HG03571 (cell line): Measurements from ENCODE around the gene VMO1.

Source experiments
- ATAC-seq: cut with Tn5 transposase; IDR thresholded peaks from one replicate; pipeline ENCODE4 v1.9.1; 2021; ENCODE audit not compliant: unreplicated experiment

VMO1 gene

DNA sequence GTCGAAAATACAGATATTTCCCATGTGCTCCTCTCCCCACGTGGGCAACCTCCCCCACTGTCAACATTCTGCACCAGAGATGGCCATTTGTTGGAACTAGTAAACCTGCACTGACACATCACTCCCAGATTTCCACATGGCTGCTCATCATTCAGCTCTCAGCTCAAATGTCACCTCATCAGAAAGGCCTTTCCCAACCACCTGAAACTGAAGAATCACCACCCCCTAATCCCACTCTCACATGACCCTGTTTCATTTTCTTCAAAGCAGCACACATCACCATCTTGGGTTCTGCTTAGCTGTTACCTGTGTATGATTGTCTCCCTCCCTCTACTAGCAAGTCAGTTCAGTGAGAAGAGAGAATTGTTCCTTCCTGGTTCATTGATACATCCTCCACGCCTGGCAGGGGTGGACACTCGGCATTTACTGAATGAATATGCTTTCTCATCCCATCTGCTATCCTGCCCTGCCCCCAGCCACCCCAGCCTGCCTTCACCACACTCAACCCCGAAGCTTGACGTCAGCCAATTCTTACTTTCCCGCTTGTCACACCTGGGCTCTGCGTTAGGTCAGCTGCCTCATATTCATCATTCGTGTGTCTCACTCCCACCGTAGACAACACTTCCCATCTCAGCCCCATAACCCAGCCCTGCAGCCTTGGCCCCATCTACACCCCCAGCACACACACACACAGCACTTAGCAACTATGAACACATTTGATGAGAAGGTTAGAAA, 14.5 kb upstream of the VMO1 start:
- no peak for ATAC-seq

DNA sequence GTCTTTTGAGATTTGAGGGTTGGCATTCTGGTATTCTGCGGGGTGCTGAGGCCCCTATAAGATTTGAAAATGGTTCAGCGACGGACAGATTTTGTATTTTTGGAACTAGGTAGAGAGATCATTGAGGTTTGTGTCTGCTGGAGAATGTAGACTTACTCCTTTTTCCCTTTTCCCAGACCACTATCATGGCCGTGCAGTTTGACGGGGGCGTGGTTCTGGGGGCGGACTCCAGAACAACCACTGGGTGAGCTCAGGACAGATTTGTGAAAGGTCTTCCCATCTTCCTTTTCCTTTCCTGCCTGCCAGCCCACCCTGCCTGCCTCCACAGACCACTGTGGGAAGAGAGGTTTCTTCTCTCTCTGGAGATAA, 10.4 kb upstream of the VMO1 start:
- ATAC-seq = no peak

DNA sequence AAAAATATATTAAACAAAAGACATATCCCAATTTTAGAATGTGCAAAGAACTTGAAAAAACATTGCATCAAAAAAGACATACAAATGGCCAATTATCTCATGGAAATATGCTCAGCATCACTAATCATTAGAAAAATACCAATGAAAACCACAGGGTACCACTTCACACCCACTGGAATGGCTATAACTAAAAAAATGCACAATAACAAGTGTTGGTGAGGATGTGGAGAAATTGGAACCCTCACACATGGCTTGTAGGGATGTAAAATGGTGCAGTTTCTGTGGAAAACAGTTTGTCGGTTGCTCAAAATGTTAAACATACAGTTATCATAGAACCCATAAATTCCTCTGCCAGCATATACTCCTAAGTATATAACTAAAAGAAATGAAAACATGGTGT, 9.0 kb upstream of the VMO1 start:
- no peak for ATAC-seq

DNA sequence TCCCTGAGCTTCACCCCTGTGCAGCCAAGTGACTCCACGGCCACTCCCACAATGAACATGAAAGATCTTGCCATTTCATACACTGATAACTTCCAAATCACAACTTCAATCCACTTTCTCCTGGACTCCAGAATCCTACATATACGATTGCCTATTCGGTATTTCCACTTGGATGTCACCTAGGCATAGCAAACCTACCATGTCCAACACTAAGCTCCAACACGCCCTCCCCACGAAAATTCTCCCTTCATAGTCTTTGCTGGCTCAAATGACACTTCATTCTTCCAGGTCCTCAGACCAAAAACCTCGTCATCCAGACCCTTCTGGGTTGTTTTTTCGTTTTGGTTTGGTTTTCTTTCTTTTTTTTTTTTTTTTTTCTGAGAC, 4.5 kb upstream of the VMO1 start:
- no peak for ATAC-seq

DNA sequence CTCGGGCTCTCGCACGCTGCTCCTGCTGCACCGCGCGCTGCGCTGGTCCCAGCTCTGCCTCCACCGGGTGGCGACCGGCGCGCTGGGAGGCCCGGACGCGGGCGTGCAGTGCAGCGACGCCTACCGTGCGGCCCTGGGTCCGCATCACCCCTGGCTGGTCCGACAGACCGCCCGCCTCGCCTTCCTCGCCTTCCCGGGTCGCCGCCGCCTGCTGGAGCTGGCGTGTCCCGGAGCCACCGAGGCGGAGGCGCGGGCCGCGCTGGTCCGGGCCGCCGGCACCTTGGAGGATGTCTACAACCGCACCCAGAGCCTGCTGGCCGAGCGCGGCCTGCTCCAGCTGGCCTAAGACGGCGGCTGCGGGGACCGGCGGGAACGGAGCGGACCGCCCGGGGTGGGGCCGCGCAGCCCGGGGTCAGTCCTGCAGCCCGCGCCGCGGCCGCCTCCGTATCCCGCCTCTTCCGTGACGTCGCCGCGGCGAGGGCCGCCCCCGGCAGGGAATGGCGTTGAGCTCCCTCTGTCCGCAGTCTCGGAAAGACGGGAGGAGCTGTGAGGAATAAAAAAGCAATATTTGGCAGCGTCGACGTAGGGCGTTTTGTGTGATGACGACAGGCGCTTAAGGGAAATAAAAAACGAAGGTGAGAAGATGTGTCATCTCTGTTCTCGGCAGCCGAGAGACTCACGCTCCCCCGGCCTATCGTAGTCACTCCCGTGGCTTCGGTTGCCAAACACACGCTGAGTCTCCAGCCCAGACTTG, 4.0 kb upstream of the VMO1 start:
- no peak for ATAC-seq

DNA sequence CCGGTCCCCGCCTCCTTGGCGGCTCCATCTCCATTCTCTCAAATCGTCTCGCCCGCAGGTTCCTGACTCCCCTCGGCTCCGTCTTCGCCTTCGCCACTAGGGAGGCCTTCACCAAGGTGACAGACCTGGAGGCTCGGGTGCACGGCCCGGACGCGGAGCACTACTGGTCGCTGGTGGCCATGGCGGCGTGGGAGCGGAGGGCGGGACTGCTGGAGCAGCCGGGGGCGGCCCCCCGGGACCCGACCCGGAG, 3.5 kb upstream of the VMO1 start:
- no peak for ATAC-seq

DNA sequence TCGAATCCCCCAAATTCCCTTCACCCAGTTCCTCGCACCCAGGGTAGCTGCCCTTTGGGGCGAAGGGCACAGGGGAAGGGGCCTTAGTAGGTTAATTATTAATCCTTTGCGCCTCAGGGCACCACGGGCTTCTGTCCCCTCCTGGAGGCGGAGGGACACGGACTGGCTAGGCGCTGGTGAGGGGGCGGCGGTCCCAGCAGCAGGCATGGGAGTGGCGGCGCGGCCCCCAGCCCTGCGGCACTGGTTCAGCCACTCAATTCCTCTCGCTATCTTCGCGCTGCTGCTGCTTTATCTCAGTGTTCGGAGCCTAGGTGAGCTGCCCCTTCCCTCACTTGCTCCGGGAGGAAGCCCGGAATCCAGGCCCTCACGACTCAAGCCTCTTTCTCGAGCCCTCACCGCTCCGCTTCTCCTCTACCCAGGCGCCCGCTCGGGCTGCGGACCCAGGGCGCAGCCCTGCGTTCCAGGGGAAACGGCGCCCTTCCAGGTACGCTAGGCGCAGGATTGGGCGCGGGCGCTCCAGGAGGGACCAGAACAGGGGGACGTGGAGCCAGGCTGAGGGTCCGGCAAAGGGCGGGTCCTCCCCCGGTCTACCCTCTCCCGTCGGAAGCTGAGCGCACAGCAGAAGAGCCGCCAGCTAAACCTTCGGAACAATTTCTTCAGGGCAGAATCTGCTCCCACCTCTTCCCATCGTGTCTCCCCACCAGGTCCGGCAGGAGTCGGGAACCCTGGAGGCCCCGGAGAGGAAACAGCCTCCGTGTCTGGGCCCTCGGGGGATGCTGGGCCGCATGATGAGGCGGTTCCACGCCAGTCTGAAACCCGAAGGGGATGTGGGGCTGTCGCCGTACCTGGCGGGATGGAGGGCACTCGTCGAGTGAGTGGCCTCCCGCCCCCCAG, 2.9 kb upstream of the VMO1 start, which contains the start of gene GLTPD2:
TSS of gene GLTPD2 (plus strand) at position 158 of the 894 bp plus-strand sequence. CDS start at position 206, 48 bp downstream.
- ATAC-seq = no peak

DNA sequence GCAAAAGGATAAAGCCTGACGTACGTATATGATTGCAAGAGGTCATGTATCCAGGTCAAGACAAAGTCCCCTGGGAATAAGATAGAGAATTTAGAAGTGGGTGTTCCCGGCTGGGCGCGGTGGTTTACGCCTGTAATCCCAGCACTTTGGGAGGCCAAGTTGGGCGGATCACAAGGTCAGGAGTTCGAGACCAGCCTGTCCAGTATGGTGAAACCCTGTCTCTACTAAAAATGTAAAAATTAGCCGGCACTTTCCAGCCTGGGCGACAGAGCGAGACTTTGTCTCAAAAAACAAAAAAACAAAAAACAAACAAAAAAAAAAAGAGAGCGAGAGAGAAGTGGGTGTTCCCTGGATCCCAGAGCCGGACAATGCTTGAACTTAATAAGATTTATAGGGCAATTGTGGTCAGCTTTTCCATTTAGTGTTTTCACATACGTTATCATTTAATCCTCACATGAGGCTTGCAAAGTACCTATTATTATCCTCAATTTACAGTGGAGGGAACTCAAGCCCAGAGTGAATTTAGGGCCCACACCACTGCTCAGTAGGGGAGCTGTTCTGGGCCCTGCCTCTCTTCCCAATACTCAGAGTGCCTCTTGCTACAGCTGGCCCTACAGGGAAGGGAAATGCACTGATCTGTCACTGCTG, 2.1 kb upstream of the VMO1 start:
- no peak for ATAC-seq

DNA sequence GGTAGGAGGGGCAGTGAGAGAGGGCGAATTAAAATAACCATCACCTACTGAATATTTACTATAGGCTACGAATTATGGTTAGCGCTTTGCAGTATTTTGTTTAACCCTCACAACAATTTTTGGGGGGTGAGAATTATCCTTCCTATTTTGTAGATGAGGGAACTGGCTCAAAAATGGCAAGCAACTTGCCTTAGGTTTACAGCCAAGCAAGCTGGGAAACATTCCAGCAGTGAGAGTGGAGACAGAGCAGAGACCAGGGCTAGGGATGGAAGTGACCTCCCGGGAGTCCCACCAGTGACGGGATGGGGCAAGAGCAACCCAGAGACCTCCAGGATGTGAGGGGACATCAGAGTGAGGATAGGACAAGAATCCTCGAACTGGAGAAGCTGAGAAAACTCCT, 352 bp upstream of the VMO1 start:
- no peak for ATAC-seq

DNA sequence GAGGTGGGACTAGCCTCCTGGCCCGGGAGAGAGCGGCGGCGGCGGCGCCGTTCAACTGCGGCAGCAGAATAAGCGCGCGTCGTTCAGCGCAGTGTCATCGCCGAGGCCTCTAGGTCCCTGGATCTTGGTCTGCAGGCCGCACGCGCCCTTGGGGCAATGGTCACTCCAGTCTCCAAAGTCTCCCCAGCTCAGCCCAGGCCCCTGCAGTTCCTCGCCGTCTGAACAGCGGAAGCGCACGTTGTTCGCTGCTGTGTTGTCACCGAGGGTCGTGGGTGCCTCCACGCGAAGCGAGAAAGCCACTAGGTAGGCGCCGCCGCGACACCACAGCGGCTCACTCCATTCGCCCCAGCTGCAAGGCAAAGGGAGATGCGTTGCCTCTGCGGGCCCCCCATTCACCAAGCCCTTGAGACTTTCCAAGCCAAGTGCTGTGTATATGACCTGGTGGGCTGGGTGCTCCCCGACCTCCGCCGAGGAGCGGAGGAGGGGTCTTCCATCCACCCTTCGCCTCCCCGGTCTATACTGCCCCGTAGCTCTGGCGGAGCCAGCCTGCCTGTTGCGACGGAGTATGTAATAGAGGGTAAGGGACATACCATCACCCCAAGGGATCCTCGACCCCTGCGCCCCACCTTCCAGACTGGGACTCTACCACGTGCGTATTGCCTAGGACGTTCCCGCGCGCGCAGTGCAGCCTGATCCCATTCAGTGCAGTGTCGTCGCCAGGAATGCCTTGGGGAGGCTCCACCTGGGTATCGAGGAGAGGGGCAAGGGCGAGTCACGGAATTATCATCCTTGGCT, 656 bp downstream of the VMO1 start:
- ATAC-seq = no peak

DNA sequence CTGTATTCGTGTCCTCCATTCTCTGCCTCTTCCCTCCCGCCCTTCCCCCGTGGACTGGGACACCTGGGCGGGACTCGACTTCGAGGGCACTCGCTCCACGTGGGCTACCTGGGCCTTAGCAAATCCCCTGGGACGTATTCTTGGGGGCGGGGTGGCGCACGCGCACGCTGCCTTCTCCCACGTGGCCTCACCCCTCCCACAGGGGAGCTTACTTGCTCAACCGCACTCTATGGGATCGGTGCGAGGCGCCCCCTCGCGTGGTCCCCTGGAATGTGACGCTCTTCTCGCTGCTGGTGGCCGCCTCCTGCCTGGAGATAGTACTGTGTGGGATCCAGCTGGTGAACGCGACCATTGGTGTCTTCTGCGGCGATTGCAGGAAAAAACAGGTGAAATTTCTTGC, 3.5 kb downstream of the VMO1 start:
- ATAC-seq = no peak

DNA sequence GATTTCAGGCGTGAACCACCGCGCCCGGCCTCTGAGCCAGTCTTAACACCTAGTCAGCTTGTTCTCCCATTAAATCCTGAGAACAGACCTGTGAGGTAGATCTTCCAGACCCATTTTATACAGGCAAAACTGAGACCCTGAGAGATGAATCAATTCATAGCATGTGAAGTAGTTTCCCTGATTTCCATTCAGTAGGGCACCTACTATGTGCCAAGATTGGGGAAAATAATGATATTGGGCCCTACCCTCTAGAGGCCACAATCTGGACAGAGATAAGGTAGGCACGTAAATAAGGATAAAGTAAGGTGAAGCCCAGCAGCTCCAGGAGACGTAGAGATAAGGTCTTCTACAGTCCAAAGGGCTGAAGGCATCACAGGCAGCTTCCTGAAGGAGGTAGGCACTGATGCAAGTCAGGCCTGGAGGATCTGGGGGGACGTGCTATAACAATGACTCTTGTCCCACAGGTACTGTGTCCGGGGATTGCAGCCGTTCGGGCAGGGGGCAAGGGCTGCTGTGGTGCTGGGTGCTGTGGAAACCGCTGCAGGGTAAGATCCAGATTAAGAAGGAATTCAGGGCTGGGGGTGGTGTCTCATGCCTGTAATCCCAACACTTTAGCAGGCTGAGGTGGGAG, 5.7 kb downstream of the VMO1 start:
- ATAC-seq = no peak

DNA sequence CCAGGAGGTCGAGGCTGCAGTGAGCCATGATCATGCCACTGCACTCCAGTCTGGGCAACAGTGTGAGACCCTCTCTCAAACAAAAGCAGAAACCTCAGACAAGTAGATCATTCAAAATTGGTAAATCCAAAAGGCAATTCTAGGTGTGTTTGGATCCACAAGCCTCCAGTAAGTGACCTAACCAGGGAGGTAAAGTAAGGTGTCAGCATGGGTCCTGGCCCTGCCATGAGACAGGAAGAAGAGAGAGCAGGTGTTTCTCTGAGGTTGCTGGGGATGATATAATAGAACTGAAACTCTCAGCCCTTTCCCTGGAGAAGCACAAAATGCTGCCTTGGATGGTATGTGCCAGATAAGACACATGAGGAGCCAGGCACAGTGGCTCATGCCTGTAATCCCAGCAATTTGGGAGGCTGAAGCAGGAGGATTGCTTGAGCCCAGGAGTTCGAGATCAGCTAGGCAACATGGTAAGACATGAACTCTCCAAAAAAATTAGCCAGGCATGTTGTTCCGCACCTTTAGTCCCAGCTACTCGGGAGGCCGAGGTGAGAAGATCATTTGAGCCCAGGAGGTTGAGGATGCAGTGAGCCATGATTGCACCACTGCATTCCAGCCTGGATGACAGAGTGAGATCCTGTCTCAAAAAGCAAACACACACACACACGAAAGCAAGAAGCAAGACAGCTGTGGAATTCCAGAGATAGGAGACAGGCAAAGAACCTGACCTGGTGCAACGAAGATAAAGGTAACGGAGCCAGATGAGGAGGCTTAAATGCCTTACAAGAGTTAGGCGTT, 8.0 kb downstream of the VMO1 start:
- ATAC-seq = no peak

DNA sequence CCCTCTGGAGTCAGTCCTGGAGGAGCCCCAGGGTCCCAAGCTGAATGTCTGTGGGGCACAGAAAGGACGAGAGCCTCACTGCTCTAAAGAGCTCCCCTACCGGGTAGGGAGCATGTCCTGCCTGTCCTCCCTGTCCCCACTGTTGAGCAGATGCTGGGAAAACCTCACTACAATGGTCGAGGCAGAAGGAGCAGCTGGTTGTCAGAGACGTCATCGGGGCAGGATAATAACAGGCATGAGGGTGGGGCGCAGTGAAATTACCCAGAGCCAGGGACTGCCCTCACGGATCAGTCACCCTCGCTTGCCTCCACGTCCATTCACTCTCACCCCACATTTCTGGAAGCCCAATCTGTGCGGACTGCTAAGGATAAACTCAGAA, 13.9 kb downstream of the VMO1 start:
- no peak for ATAC-seq

DNA sequence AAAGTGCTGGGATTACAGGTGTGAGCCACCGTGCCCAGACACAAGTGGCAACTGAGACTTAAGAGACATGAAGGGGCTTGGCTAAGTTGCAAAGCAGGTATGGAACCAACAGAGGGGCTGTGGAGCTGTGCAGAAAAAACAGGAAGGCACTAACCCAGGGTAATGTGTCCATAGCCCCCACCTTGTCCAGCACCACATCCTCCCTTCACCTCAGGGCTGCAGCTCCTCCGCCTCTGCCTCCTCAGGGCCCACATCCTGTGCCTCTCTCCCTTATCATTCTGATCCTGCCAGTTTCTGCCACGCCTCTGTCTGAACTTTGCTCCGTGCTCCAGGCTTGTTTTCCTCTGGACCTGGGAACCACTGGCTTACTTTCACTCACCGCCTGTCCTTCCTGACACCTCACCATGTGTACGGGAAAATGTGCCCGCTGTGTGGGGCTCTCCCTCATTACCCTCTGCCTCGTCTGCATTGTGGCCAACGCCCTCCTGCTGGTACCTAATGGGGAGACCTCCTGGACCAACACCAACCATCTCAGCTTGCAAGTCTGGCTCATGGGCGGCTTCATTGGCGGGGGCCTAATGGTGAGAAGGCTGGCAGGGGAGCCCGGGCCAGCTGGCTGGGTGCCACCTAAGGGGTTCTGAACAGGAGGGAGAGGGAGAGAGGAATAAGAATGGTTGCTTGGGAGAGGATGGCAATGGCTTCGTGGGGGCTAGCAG, 14.5 kb downstream of the VMO1 start, which contains the start of gene TM4SF5:
TSS of gene TM4SF5 (plus strand) at position 368 of the 716 bp plus-strand sequence. CDS start at position 405, 37 bp downstream.
- no peak for ATAC-seq

DNA sequence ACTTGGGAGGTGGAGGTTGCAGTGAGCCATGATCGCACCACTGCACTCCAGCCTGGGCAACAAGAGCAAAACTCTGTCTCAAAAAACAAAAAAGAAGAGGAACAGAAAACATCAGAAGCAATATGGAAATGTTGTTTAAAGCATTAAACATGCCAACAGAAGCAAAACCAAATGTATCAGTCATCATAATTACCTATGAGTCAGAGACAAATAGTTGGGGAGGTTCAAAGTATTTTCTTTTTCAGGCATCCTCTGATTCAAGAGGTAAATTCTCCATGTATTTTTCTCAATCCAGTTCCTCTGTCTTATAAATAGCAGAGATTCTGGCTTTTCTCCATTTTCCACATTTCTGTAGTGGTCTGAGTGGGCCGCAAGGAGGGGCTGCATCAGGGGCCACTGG, 16.5 kb downstream of the VMO1 start:
- no peak for ATAC-seq

DNA sequence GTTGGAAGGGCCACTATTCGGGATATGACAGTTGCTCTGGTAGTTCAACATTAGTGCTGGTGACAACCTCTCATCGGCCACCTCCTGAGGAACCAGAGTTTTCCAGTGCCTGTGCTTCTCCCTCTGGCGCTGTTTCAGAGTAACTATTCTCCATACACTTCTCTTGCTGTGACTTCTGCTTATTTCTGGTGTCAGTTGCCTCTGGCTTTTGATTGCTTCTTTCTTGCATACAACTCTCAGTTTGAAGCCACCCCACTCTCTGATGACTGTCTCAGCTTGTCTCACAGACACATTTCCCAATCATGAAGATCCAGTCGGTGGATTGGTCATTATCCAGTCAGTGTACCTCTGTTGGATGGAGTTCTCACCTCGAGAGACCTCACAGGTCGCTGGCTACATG, 17.9 kb downstream of the VMO1 start:
- no peak for ATAC-seq

DNA sequence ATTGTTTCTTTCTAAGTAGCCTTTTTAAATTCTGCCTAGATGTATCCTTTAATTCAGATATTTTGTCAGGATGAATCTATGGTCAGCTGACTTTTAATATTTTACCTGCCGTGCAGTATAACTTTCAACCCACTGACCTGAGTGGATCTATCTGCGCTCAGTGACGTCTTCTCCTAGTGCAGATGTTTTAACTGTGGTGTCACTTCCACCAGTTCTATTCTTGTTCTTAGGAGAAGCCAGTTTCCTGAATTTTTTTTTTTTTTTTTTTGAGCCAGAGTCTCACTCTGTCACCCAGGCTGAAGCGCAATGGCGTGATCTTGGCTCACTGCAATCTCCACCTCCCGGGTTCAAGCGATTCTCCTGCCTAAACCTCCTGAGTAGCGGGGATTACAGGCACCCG, 19.4 kb downstream of the VMO1 start:
- no peak for ATAC-seq

DNA sequence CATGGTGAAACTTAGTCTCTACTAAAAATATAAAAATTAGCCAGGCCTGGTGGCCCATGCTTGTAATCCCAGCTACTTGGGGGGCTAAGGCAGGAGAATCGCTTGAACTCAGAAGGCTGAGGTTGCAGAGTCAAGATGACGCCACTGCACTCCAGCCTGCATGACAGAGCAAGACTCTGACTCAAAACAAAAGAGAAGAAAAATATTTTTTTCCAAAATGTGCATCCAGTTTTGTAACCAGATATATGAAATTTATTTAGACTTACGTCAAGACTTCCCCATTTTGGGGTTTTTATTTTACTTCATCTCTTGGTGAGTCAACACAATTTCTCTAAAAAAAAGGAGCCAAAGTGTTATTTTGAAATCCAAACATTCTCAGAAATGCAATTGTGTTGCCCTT, 20.0 kb downstream of the VMO1 start:
- ATAC-seq = no peak
